Natural killer cell (primary cell): Measurements from ENCODE around the gene MYD88. TPM values are rescaled to one million over a fixed set of nuclear protein-coding genes. Genes with fewer than 3 reads are reported as not detected.

Experiments used
- ATAC-seq, 3 donors: fragments of 150-1000 bp in 2 of 3; fragments of 200-7000 bp in 1 of 3; cut with Tn5 transposase; 1 replicate in 1 of 3; 2 replicates in 2 of 3; pipeline ENCODE4 v1.10.0; 2021; ENCODE audit warnings: mild to moderate bottlenecking in 2 of 3, moderate library complexity in 2 of 3
- DNase-seq, 2 donors: peaks; one replicate each; pipeline versions ENCODE4 v3.0.0 to v3.0.0-alpha.2; 2013 to 2021; ENCODE audit warnings: mixed read lengths in 1 of 2
- H3K27ac ChIP-seq: one replicate; pipeline ENCODE4 v1.5.1; 2013; ENCODE audit warnings: mild to moderate bottlenecking, low read length
- H3K27me3 ChIP-seq: one replicate; pipeline ENCODE4 v1.6.1; 2013; ENCODE audit warnings: low read length; ENCODE audit not compliant: control insufficient read depth, insufficient read depth
- H3K36me3 ChIP-seq: one replicate; pipeline ENCODE4 v1.6.1; 2013; ENCODE audit warnings: low read length; ENCODE audit not compliant: control insufficient read depth, insufficient read depth
- H3K4me1 ChIP-seq: one replicate; pipeline ENCODE4 v1.6.1; 2013; ENCODE audit warnings: low read length; ENCODE audit not compliant: control insufficient read depth, insufficient read depth
- H3K4me3 ChIP-seq: one replicate; pipeline ENCODE4 v1.5.1; 2013; ENCODE audit warnings: low read length
- H3K9me3 ChIP-seq: one replicate; pipeline ENCODE4 v1.6.1; 2013; ENCODE audit warnings: low read length; ENCODE audit not compliant: control insufficient read depth, insufficient read depth
- H3K27ac Mint-ChIP-seq, 2 donors: one replicate each; pipeline ENCODE4 v1.8.0; 2022; ENCODE audit warnings: mild to moderate bottlenecking in 2 of 2, mixed read lengths in 2 of 2, moderate library complexity in 1 of 2
- H3K27me3 Mint-ChIP-seq, 2 donors: one replicate each; pipeline ENCODE4 v1.8.0; 2022; ENCODE audit warnings: low read depth in 2 of 2, mixed read lengths in 2 of 2
- H3K36me3 Mint-ChIP-seq: one replicate; pipeline ENCODE4 v1.8.0; 2022; ENCODE audit warnings: mixed read lengths
- H3K4me1 Mint-ChIP-seq, 2 donors: one replicate each; pipeline ENCODE4 v1.8.0; 2022; ENCODE audit warnings: mixed read lengths in 2 of 2
- H3K4me3 Mint-ChIP-seq: one replicate; pipeline ENCODE4 v1.8.0; 2022; ENCODE audit warnings: mild to moderate bottlenecking, moderate library complexity, mixed read lengths
- H3K9me3 Mint-ChIP-seq, 2 donors: one replicate each; pipeline ENCODE4 v1.8.0; 2022; ENCODE audit warnings: mixed read lengths in 2 of 2
- CTCF ChIP-seq: fragments of 200-600 bp; IDR thresholded peaks from one replicate; pipeline ENCODE4 v1.8.0; 2022; ENCODE audit warnings: antibody characterized with exemption
- WGBS: methylation state at CpG from one replicate; pipeline ENCODE4 v1.1.7; 2013; ENCODE audit warnings: missing lambda C conversion rate; ENCODE audit not compliant: insufficient coverage; 5-methylcytosine and 5-hydroxymethylcytosine counted together
- intact Hi-C: fragments of 100-400 bp; cut with micrococcal nuclease; formaldehyde crosslinking; loops from one replicate; pipeline ENCODE4 v1.14.2; 2022
- total RNA-seq, 4 donors: library from RNA; stranded (reverse); fragments of 120-200 nt in 1 of 4; gene quantifications; one replicate each; pipeline versions ENCODE4 v1.2.3 to v1.2.4, GENCODE V29; 2013 to 2022

Gene MYD88
- total RNA-seq, 3 donors from 2014 or later (not counting 1 experiment from before 2014, with no cell fraction given): 60.5 to 71.0 (median 67.7) TPM

GRCh38 chr3:38098376-38098723, 40.1 kb upstream of the MYD88 start:
- Mint-ChIP-seq H3K27me3 (peaks cover 0 to 2% of the 10 kb centered on the region in 2 donors), H3K27ac (no peak overlapping the region), H3K4me3 (no peak overlapping the region), H3K36me3 (no peaks in the 10 kb centered on the region), H3K4me1 (no peaks in the 10 kb centered on the region), H3K9me3 (no peaks in the 10 kb centered on the region)
- 91% methylated on average over 9 of the region's 9 CpGs for WGBS
- H3K27ac ChIP-seq: no peak overlapping the region
- no peaks in the 10 kb centered on the region for H3K9me3 ChIP-seq
- intact Hi-C loops: no loop called here
- H3K36me3 ChIP-seq: no peaks in the 10 kb centered on the region
- DNase-seq (no peak), ATAC-seq (no peak)
- no peaks in the 10 kb centered on the region for H3K4me1 ChIP-seq
- H3K27me3 ChIP-seq: no peaks in the 10 kb centered on the region
- H3K4me3 ChIP-seq: no peak overlapping the region
- no peak for TF ChIP-seq CTCF

- no peak for DNase-seq
- Histone ChIP-seq H3K4me3 (no peak overlapping the region), H3K27ac (no peak overlapping the region), H3K36me3 (no peaks in the 10 kb centered on the region), H3K27me3 (no peaks in the 10 kb centered on the region), H3K9me3 (no peaks in the 10 kb centered on the region), H3K4me1 (no peaks in the 10 kb centered on the region)
- H3K9me3 Mint-ChIP-seq: no peaks in the 10 kb centered on the region
- H3K27ac Mint-ChIP-seq: no peak overlapping the region
- H3K4me3 Mint-ChIP-seq: no peak overlapping the region
- TF ChIP-seq CTCF: no peak
- intact Hi-C loops: no loop called here
- H3K4me1 Mint-ChIP-seq: no peaks in the 10 kb centered on the region
- no peaks in the 10 kb centered on the region for H3K36me3 Mint-ChIP-seq
- ATAC-seq: no peak
- WGBS: 20% methylated on average over 1 of the region's 5 CpGs
- peaks cover 0 to 7% of the 10 kb centered on the region in 2 donors for H3K27me3 Mint-ChIP-seq
Observed at GRCh38 chr3:38099518-38099917, 38.9 kb upstream of the MYD88 start.

- no peaks in the 10 kb centered on the region for H3K9me3 ChIP-seq
- H3K9me3 Mint-ChIP-seq: peaks cover 0 to under 1% of the 10 kb centered on the region in 2 donors
- H3K4me3 ChIP-seq: no peak overlapping the region
- H3K27ac Mint-ChIP-seq: no peak overlapping the region
- DNase-seq: no peak
- peaks cover 4% of the 10 kb centered on the region for H3K36me3 Mint-ChIP-seq
- 100% methylated on average over 2 of the region's 3 CpGs for WGBS
- intact Hi-C loops: no loop called here
- TF ChIP-seq CTCF: no peak
- H3K27me3 Mint-ChIP-seq: peaks cover 0 to 7% of the 10 kb centered on the region in 2 donors
- no peaks in the 10 kb centered on the region for H3K27me3 ChIP-seq
- ATAC-seq: no peak
- H3K27ac ChIP-seq: no peak overlapping the region
- H3K4me1 ChIP-seq: no peaks in the 10 kb centered on the region
- H3K4me1 Mint-ChIP-seq: no peaks in the 10 kb centered on the region
- no peak overlapping the region for H3K4me3 Mint-ChIP-seq
- H3K36me3 ChIP-seq: no peaks in the 10 kb centered on the region
Observed at GRCh38 chr3:38100498-38100897, 38.0 kb upstream of the MYD88 start.

GRCh38 chr3:38101811-38102443, 36.5 kb upstream of the MYD88 start:
- Mint-ChIP-seq H3K4me1 (no peaks in the 10 kb centered on the region), H3K27me3 (peaks cover 3 to 7% of the 10 kb centered on the region in 2 donors), H3K36me3 (peaks cover 10% of the 10 kb centered on the region), H3K27ac (no peak overlapping the region), H3K4me3 (no peak overlapping the region), H3K9me3 (peaks cover 2 to 4% of the 10 kb centered on the region in 2 donors)
- Histone ChIP-seq H3K36me3 (no peaks in the 10 kb centered on the region), H3K9me3 (no peaks in the 10 kb centered on the region), H3K27me3 (no peaks in the 10 kb centered on the region), H3K4me3 (no peak overlapping the region), H3K4me1 (no peaks in the 10 kb centered on the region), H3K27ac (no peak overlapping the region)
- 84% methylated on average over 6 of the region's 6 CpGs for WGBS
- TF ChIP-seq CTCF: no peak
- intact Hi-C loops: no loop called here
- DNase-seq (no peak), ATAC-seq (no peak)
